OCI-LY3 (cell line): ENCODE results near the gene TMEM219.

Source experiments
- CTCF ChIP-seq: fragments of 200-600, 300-600 bp; sonication (generic); IDR thresholded peaks from 2 replicates; pipeline ENCODE4 v1.5.1; 2014; ENCODE audit warnings: antibody characterized with exemption, low read length, low read depth
- EZH2phosphoT487 ChIP-seq: fragments of 200-600 bp; shearing (Covaris generic); IDR thresholded peaks from 2 replicates; pipeline ENCODE4 v1.6.1; 2018; ENCODE audit warnings: antibody characterized with exemption, mixed run types, low read depth

DNA sequence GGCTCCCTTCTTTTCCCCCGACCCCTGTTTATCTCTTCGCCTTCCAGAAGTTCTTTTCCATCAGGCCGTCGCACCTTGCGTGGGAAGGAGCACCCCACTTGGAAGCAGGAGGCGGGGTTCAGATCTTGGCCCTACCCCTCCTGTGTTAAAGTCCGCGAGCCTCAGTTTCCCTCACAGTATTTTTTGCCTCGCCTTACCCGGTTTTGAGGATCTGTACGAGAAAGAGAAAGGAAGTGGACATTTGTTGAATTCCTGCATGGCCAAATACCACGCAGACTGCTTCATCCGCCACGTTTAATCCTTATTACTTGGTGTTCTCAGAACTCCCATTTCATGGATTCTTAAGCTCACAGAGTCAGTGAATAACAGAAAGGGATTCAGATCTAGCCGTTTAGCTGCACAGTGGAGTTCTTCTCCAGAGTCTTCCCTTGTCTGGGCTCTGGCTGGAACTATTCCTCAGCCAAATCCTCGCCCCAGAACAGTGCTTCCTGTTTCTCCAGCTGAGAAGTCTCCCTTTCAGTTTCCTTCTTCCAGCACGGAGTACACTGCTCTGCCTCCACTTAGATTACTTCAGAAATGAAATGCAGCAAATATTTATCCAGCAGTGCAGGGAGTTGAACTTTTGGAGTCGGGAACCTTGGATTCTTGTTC, 590 bp downstream of the TMEM219 start:
- TF ChIP-seq CTCF (no peak), EZH2phosphoT487 (no peak)
